ENCODE measurements around the gene EPB41L1.

GRCh38 chr20:36252511-36252910 lies 98.0 kb downstream of the EPB41L1 start:
- TF ChIP-seq CTCF (IDR thresholded peaks at IDR 0.05 in 2 of 3, conservative IDR thresholded peaks at IDR 0.05 in 1 of 3; ENCODE audit: borderline replicate concordance in 1 of 3, insufficient read depth in 1 of 3, low read depth in 2 of 3, low read length in 2 of 3), result no peak
- TF ChIP-seq EZH2 (IDR thresholded peaks at IDR 0.05), result no peak
- TF ChIP-seq EZH2phosphoT487 (IDR thresholded peaks at IDR 0.05; ENCODE audit: borderline replicate concordance), result no peak
- TF ChIP-seq POLR2AphosphoS5 (IDR thresholded peaks at IDR 0.05; ENCODE audit: low read depth, low read length), result no peak
- no peak for TF ChIP-seq TCF7L2 (IDR thresholded peaks at IDR 0.05; ENCODE audit: borderline replicate concordance, extremely low read depth, insufficient read depth, insufficient read length)
- TF ChIP-seq MAX (IDR thresholded peaks at IDR 0.05), result no peak
- no peak for TF ChIP-seq CBX3 (IDR thresholded peaks at IDR 0.05; ENCODE audit: low read depth)
